NCI-H146 treated with DMSO at 0.1 percent for 48 hours (cell line): ENCODE data around the gene CLPTM1L.

Experiments used
- DNase-seq: peaks from one replicate; lab custom pipeline; 2025; ENCODE audit not compliant: unreplicated experiment; lab: John Stamatoyannopoulos, UW

The CLPTM1L gene

GRCh38 chr5:1316588-1317340, 28.1 kb downstream of the CLPTM1L start:
- no peak for DNase-seq

DNA sequence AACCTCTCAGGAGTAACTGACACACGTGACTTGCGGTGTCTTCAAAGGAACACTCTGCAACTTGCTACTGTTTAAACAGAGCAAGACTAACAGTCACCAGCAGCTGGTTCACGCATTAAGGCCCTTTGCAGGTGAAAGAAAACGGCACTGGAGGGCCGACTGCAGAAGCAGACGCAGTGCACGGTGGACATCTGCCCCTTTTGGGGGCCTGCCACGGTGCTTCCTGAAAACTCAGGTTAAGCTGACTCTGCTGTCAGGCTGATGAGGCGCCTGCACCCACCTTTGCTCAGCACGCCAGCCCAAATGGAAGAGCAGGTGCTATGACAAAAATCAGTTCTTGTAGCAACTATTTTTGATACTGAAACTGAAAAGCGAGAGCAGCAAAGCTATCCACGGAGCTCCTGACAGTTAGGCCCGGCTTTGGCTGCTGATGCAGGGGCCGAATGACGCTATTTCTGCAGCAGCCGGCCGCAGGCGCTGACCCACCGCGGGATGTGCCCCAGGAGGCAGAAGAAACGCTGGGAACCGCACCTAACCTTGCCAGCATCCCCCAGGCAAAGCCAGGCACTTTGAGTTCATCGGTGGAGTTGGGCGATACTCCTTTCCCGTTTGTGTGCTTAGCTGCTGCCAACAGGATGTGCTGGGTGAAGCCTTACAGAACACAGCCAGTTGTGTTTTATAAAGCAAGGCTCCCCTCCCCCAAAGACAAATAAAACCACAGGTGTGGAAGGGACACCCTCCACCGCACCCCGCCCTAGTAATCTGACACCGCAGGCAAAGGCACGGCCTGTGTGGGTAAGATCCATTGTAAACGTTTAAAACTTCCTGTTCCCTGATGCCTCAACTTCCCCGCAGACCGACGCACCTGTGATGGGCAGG, 29.0 kb downstream of the CLPTM1L start:
- DNase-seq: peak; percentile 99

DNA sequence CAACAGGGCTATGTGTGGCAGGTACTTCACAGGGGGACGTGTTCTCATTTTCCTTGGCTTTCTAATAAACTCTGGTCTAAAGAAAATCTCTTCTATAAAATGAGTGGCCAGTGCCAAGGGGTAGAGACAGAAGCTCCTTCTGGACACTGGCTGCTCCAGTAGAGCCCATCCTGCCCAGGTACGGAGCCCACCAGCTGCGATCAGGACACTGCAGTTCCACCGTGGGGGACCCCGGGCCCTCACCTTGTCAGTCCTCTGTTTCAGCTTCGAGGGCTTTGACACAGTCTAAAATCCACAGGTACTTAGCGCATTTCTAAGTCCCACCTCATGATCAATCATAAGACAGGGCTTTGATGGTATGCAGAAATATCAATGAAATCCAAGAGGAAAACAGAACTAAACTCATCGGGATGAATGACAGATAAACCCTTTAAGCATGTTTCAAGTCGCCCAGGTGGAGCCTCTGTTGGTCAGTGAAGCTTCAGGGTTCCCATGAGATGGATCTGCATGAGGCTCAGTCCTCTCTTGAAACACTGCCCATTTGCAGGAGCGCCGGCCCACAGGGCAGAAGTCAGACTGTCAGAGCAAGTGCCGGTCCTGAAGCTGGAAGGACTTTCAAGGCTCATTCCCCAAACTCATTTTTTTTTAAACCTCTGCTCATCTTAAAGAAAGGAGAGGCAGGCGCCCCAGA, 29.7 kb downstream of the CLPTM1L start:
- no peak for DNase-seq

DNA sequence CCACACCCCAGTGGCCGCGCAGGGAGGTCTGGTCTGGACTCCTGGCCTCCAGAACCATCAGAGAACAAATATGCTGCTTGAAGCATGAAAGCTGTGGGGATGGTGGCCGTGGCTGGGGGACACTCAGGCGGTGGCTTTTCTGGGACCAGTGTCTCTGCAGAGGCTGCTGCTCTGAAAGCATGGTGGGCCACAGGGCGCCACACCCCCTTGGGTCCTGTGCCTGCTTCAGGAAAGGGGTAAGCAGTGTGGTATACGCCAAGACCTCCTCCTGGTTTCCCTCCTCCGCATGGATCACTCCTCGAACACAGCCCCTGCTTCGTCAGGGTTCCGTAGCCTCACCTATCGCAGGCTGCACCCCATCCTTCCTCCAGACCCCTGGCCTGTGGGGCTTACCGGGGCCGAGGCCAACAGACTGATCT, 30.3 kb downstream of the CLPTM1L start:
- no peak for DNase-seq

DNA sequence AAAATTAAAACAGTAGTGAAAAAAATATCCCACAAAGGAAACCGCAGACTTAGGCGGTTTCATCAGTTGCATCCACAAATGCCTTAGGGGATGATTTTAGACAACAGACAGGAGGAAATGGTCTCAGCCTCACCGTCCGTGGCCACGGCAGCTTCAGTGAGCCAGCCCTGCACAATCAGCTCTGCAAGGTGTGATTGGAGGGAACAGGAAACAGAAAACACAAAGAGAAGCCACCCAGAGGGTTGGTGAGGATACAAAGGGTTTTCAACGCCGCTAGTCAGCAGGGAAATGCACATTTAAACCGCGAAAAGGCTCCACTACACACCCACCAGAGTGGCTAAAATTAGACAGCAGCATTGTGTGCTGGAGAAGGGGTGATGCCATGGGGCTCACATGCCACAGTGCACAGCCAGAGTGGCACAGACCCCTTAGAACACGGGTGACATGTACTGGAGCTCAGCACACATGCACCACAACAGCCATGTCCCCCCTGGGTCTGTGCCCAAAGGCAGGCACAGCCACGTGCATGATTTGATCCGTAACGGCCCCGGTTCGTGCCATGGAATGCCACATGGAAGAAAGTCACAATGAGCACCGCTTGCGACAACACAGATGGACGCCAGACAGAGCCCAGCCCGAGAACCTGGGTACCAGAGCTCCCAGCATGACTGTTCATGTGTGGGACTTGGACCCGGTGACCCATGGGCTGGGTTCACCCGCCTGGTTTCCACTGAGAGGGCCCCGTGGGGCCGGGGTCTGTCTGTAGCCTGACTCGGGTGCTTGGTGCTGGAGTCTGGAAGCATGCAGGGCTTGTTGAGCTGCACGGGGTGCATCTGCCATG, 31.7 kb downstream of the CLPTM1L start:
- peak; percentile 51 for DNase-seq

DNA sequence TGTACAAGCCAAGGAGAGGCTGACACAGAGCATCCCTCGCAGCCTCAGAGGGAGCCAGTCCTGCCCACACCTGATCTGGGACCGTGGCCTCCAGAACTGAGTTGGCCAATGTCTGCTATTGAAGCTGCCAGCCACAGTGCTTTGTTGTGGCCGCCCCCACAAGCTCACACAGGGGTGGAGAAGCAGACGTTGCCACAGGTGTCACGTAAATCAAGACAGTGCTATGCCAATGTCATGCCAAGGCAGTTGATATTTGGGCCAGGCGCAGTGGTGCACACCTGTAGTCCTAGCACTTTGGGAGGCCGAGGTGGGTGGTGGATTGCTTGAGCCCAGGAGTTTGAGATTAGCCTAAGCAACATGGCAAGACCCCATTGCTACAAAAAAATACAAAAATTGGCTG, 32.7 kb downstream of the CLPTM1L start:
- DNase-seq: no peak

- DNase-seq: no peak
Observed at GRCh38 chr5:1311439-1312055, 33.4 kb downstream of the CLPTM1L start.

- no peak for DNase-seq
Observed at GRCh38 chr5:1310118-1310517, 34.8 kb downstream of the CLPTM1L start.

DNA sequence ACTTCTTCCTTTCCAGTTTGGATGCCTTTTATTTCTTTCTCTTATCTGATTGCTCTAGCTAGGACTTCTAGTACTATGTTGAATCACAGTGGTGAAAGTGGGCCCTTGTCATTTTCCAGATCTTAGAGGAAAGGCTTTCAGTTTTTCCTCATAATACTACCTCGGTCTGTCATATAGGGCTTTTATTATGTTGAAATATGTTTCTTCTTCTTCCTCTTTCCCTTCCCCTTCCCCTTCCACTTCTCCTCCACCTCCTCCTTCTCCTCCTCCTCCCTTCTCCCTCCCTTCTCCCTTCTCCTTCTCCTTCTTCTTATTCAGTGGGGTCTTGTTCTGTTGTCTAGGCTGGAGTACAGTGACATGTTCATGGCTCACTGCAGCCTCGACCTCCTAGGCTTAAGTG, 40.9 kb downstream of the CLPTM1L start:
- DNase-seq: no peak

GRCh38 chr5:1302258-1302657, 42.6 kb downstream of the CLPTM1L start:
- no peak for DNase-seq

- no peak for DNase-seq
Observed at GRCh38 chr5:1300581-1301083, 44.3 kb downstream of the CLPTM1L start.

GRCh38 chr5:1299961-1300360, 44.9 kb downstream of the CLPTM1L start:
- DNase-seq: no peak

- no peak for DNase-seq
Observed at GRCh38 chr5:1299511-1299850, 45.4 kb downstream of the CLPTM1L start.

GRCh38 chr5:1298723-1299510, 46.0 kb downstream of the CLPTM1L start:
- no peak for DNase-seq

- DNase-seq: no peak
Observed at GRCh38 chr5:1298067-1298551, 46.8 kb downstream of the CLPTM1L start.

DNA sequence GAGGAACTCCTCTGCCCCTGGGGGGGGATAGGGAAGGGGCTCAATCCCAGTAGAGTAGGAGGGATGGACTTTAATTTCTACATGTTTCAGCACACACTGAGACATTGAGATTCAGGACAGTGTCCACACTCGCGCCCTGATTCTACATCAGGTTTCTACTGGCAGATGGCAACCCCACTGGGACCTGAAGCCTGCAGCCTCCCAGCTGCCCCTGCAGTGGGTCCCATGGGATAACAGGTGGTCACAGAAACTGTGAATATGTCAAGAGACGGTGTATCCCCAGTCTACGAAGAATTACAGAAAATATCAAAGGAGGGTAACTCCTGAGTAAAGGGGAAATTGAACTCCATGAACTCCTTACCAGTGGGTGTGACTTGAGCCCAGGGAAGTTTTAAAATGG, 47.7 kb downstream of the CLPTM1L start:
- DNase-seq: no peak

GRCh38 chr5:1295650-1296037, 49.3 kb downstream of the CLPTM1L start:
- no peak for DNase-seq

- no peak for DNase-seq
Observed at GRCh38 chr5:1294835-1295649, 49.9 kb downstream of the CLPTM1L start, which contains the start of gene TERT. TERT (minus strand) TSS chr5:1295068; CDS start chr5:1294989, 79 bp downstream.
